K562 (cell line): ENCODE measurements around the gene ARMC6. TPM values are rescaled to one million over a fixed set of nuclear protein-coding genes. Genes with fewer than 3 reads are reported as not detected.

Experiments used
- ATAC-seq: fragments of 200-7000 bp; cut with Tn5 transposase; 3 replicates; pipeline ENCODE4 v1.9.1; 2020; ENCODE audit warnings: moderate library complexity
- BruUV-seq: library from RNA; stranded (reverse); fragments of 400-500 nt; replicated peaks from 2 replicates; lab custom pipeline; 2021; lab: Mats Ljungman, UMichigan
- CTCF ChIA-PET: fragments of 300-600 bp; formaldehyde crosslinking; extraction: SDS; loops from one replicate; lab custom pipeline; 2021; ENCODE audit warnings: low intra/inter-chr PET ratio; lab: Yijun Ruan, JAX
- POLR2A ChIA-PET: fragments of 300-600, 350-650 bp; sonication (Branson Sonifier 250); formaldehyde crosslinking; extraction: SDS; loops from one replicate; lab custom pipeline; 2021; ENCODE audit warnings: antibody characterized with exemption, inconsistent platforms; lab: Yijun Ruan, JAX
- DNase-seq, 4 experiments: peaks; one replicate each; pipeline versions ENCODE4 v3.0.0 to v3.0.0-alpha.2; 2011 to 2018; ENCODE audit warnings: low spot score in 3 of 4, mixed read lengths in 3 of 4; ENCODE audit errors: extremely low read depth in 1 of 4
- FAIRE-seq: peaks from 2 replicates; lab custom pipeline; 2011; peaks lifted over from hg19 to GRCh38; lab: Jason Lieb, UNC
- H2AFZ ChIP-seq: 2 replicates; pipeline ENCODE4 v1.6.0; 2011; ENCODE audit warnings: low read depth, low read length, control low read depth, inconsistent platforms
- H3K27ac ChIP-seq: fragments of 200-600 bp; 3 replicates; pipeline ENCODE4 v1.8.0; 2011; ENCODE audit warnings: low read depth, mild to moderate bottlenecking, control low read depth, inconsistent platforms, low read length, moderate library complexity, mixed read lengths; ENCODE audit errors: extremely low read depth
- H3K27me3 ChIP-seq, 2 experiments: fragments of 300-600 bp in 1 of 2; 2 replicates in 1 of 2; 3 replicates in 1 of 2; pipeline versions ENCODE4 v1.6.0 to v1.8.0; 2011; ENCODE audit warnings: inconsistent platforms in 2 of 2, low read length in 2 of 2, mild to moderate bottlenecking in 1 of 2, mixed read lengths in 1 of 2, moderate library complexity in 1 of 2; ENCODE audit not compliant: control insufficient read depth in 2 of 2, insufficient read depth in 2 of 2
- H3K36me3 ChIP-seq: fragments of 300-600 bp; 3 replicates; pipeline ENCODE4 v1.8.0; 2011; ENCODE audit warnings: mild to moderate bottlenecking, low read length, inconsistent platforms; ENCODE audit not compliant: control insufficient read depth, insufficient read depth
- H3K4me1 ChIP-seq, 2 experiments: fragments of 200-600 bp in 1 of 2; replicated peaks in 1 of 2; 2 replicates in 1 of 2; 3 replicates in 1 of 2; pipeline versions ENCODE4 v1.5.1 to v1.8.0; 2011; ENCODE audit warnings: inconsistent platforms in 2 of 2, low read length in 2 of 2, mild to moderate bottlenecking in 1 of 2, mixed read lengths in 1 of 2, moderate library complexity in 1 of 2; ENCODE audit not compliant: control insufficient read depth in 2 of 2, insufficient read depth in 2 of 2
- H3K4me2 ChIP-seq: 2 replicates; pipeline ENCODE4 v1.6.1; 2011; ENCODE audit warnings: low read length, control low read depth, inconsistent platforms, mixed read lengths; ENCODE audit not compliant: insufficient read depth
- H3K4me3 ChIP-seq: fragments of 200-600 bp; sonication (generic), shearing (Covaris generic); 2 replicates; pipeline ENCODE4 v1.5.1; 2016; ENCODE audit warnings: control low read depth, inconsistent platforms
- H3K79me2 ChIP-seq: fragments of 200-600 bp; 3 replicates; pipeline ENCODE4 v1.8.0; 2011; ENCODE audit warnings: low read length, inconsistent platforms; ENCODE audit not compliant: control insufficient read depth, insufficient read depth
- H3K9ac ChIP-seq, 2 experiments: 2 replicates each; pipeline versions ENCODE4 v1.6.0 to v1.6.1; 2011; ENCODE audit warnings: low read depth in 2 of 2, low read length in 2 of 2, control low read depth in 1 of 2, inconsistent platforms in 1 of 2, mild to moderate bottlenecking in 1 of 2, mixed read lengths in 1 of 2; ENCODE audit not compliant: insufficient read depth in 1 of 2
- H3K9me1 ChIP-seq: one replicate; pipeline ENCODE4 v1.6.0; 2011; ENCODE audit warnings: inconsistent platforms, mild to moderate bottlenecking, low read length, moderate library complexity; ENCODE audit not compliant: control insufficient read depth, insufficient read depth
- H3K9me3 ChIP-seq: replicated peaks from 2 replicates; pipeline ENCODE4 v1.5.1; 2011; ENCODE audit warnings: low read depth, low read length, inconsistent platforms; ENCODE audit not compliant: control insufficient read depth, insufficient read depth
- H4K20me1 ChIP-seq: replicated peaks from 2 replicates; pipeline ENCODE4 v1.6.1; 2011; ENCODE audit warnings: low read length, inconsistent platforms, mixed read lengths; ENCODE audit not compliant: control insufficient read depth, insufficient read depth
- POLR2G ChIP-seq: fragments of 200-400 bp; formaldehyde crosslinking; IDR thresholded peaks from 2 replicates; pipeline ENCODE4 v1.6.1; 2017; ENCODE audit warnings: low read depth, mild to moderate bottlenecking, antibody characterized with exemption, low read length, moderate library complexity
- ZBTB11 ChIP-seq, 3 experiments: fragments of 200-800 bp in 1 of 3; fragments of 250-450 bp in 1 of 3; fragments of 450-650 bp in 1 of 3; sonication (Bioruptor Pico) in 1 of 3; sonication (Bioruptor generic) in 1 of 3; formaldehyde crosslinking in 1 of 3; IDR thresholded peaks; 2 replicates each; pipeline versions ENCODE4 v1.6.1 to v1.8.0; 2016 to 2022; ENCODE audit warnings: mild to moderate bottlenecking in 2 of 3, missing genetic modification characterization in 2 of 3, missing compliant biosample characterization in 1 of 3, moderate library complexity in 1 of 3
- WGBS: fragments of 100-300 bp; shearing (Covaris generic); methylation state at CpG from one replicate; pipeline ENCODE4 v1.1.6; 2016; ENCODE audit warnings: low coverage, mixed read lengths; ENCODE audit not compliant: insufficient coverage; ENCODE audit errors: missing lambda C conversion rate; 5-methylcytosine and 5-hydroxymethylcytosine counted together
- in situ Hi-C: fragments of 300-500 bp; cut with MboI; formaldehyde crosslinking; loops from 4 replicates; pipeline ENCODE4 v1.15.0; 2018; ENCODE audit warnings: inconsistent platforms, mixed read lengths
- intact Hi-C: fragments of 100-400 bp; cut with micrococcal nuclease; formaldehyde crosslinking; loops from 2 replicates; pipeline ENCODE4 v1.14.2; 2022
- polyA plus RNA-seq, 8 experiments: library from polyadenylated mRNA; depleted of rRNA in 4 of 8; stranded (reverse) in 5 of 8; unstranded in 3 of 8; fragments of >200 nt; fragmentation: Nextera tagmentation in 2 of 8; fragmentation: Illumina TruSeq in 1 of 8; extraction: Ambion mirVana in 2 of 8; extraction: Trizol in 1 of 8; gene quantifications; 2 replicates each; pipeline versions ENCODE4 v1.2.1 to v1.2.3, GENCODE V29; 2011 to 2014; ENCODE audit warnings: inconsistent platforms in 1 of 8, missing spikeins in 1 of 8
- total RNA-seq, 7 experiments: library from RNA; depleted of rRNA in 6 of 7; stranded (reverse); fragments of >200 nt in 6 of 7; fragmentation: Illumina TruSeq in 2 of 7; extraction: Trizol in 2 of 7; gene quantifications; 2 replicates each; pipeline versions ENCODE4 v1.2.1 to v1.2.3, GENCODE V29; 2011 to 2021; ENCODE audit warnings: low replicate concordance in 1 of 7

The ARMC6 gene
- total and polyA plus RNA-seq, 9 of the 15 experiments (the other 6 are each of a cell fraction or from before 2014, with no cell fraction given): 2.1 to 93.4 (median 63.6) TPM

DNA sequence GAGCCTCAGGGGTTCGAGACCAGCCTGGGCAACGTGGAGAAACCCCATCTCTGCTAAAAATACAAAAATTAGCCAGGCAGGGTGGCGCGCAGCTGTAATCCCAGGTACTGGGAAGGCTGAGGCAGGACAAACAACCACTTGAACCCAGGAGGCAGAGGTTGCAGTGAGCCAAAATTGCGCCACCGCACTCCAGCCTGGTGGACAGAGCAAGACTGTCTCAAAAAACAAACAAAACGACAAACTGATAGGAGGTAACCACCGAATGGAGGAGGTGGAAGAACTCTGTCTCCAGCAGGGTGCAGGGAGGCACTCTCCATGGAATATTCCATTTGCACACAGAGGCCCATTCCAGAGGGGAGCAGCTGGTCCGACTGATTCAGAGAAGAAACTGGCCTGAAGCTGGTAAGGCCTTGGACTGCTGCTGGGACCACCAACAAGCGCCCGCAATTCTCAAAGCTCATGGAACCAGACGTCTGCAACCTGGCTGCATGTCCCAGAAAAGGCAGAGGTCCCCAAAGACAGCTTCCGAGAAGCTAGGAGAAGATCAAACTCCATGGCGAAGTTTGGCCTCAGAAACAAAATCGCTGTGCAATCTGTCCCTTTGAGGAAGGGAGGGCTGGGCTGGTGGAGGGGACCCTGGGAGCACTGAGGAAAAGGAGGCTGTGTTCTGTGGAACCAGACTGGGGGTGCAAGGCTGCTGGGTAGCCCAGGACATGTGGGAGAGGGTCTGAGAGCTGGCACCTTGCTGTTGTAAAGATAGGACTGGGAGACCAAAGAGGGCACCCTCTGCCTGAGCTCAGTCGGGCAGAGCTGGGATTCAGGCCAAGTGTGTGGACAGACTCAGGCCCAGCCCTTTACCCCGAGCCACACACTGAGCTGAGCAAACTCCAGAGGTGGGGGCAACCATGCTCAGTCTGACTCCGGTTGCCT is 65.6 kb downstream of the ARMC6 start:
- Histone ChIP-seq H4K20me1 (no peaks in the 10 kb centered on the region), H3K4me2 (no peak overlapping the region), H3K79me2 (no peaks in the 10 kb centered on the region), H2AFZ (no peak overlapping the region), H3K4me1 (peaks cover 0 to 21% of the 10 kb centered on the region in 2 experiments; a peak in 3 of 5 replicates), H3K27ac (no peak overlapping the region), H3K4me3 (no peak overlapping the region), H3K27me3 (no peaks in the 10 kb centered on the region), H3K36me3 (peaks cover 50% of the 10 kb centered on the region; the same call in 2 of the 3 replicates), H3K9me3 (no peaks in the 10 kb centered on the region), H3K9me1 (no peaks in the 10 kb centered on the region), H3K9ac (peak overlapping the region in 1 of 2 experiments; percentile 71; a peak in 2 of 4 replicates)
- FAIRE-seq: no peak
- ChIA-PET POLR2A (interaction anchor here (0.6 to 1.1 kb wide), 2 partner anchors 10 to 15 kb away, joined by 3 to 4 read pairs; no protein-coding TSS in a partner anchor), CTCF (no interaction called here)
- intact Hi-C loops: no loop called here
- BruUV-seq: no TSS peak
- ATAC-seq: peak; percentile 23; the same call in 1 of the 3 replicates
- DNase-seq: no peak
- WGBS: 85% methylated on average over 17 of the region's 18 CpGs
- in situ Hi-C loops: no loop called here
- TF ChIP-seq ZBTB11 (CRISPR knock-in tag; IDR thresholded peaks at IDR 0.05): no peak
- TF ChIP-seq POLR2G: 0 out of 2 replicates have a peak, but pooled peaks have one; percentile 23
